Stimulated activated CD4-positive, alpha-beta T cell treated with anti-CD3 and anti-CD28 coated beads, TNF-alpha, amount 100 ng/mL, for 1 hour (primary cell): Measurements from ENCODE around the gene ARHGEF10L.

Source experiments
- DNase-seq, 3 donors: peaks; one replicate each; pipeline ENCODE4 v3.0.0-alpha.2; 2020; ENCODE audit warnings: low read depth in 3 of 3, low spot score in 1 of 3

The ARHGEF10L gene

DNA sequence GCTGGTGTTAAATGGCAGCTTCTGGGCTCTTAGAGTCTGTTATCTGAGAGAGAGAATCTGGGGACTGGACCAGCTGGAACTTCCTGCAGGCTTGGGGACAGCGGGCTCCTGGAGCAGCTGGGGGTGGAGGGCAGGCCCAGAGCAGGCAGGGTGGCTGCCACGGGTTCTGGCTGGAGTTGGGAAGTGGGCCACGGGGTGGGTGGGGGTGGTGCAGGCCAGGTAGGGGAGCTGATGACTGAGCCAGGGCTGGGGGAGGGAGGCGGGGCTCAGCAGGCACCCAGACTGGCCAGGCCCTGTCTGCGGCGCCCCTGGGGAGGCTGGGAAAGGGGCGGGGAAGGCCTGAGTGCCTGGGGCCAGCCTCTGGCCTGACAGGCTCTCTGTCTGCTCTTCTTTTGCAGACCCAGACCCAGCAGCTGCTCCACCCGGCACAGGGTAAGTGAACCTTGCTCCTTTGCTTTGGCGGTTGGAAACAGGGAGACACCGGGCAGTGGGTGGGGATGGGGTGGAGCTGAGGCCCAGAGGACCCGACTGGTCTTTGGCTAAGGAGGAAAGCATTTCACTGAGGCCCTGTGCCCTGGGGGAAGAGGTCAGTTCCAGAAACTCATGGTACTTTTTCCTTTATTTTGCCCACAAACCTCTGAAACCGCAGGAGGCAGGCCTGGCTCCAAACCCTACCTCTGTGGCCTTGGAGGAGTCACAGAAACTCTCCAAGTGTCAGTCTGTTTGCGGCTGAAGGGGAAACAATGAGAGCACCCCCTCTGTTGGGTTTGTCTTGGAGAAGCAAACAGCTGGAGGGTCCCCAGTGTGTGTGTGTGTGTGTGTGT lies 48.8 kb downstream of the ARHGEF10L start:
- no peak for DNase-seq

DNA sequence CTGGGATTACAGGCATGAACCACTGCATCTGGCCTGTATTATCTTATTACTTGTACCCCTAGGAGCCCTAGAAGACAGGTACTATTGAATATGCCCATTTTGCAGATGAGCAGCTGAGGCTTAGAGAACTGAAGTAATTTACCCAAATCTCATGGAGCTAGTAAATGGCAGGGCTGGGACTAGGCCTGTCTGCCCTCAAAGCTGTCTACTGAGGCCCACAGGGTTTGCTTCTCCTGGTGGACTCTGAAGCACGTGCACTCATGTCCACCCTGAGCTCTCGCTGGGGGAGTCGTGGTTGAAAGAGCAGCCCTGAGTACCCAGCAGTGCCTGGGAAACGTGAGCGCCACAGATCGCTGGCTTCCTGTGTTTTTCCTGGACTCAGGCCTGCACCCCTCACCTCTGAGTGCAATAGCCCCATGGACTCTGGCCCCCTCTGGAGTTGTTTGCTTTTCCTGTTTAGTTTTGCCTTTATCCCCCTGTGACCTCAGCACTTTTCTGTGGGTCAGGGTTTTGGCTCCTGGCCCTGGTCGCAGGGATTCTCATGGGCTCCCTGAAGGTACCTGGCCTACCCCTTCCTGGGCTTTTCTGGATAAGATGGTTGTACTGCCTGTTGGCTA lies 52.4 kb downstream of the ARHGEF10L start:
- no peak for DNase-seq

DNA sequence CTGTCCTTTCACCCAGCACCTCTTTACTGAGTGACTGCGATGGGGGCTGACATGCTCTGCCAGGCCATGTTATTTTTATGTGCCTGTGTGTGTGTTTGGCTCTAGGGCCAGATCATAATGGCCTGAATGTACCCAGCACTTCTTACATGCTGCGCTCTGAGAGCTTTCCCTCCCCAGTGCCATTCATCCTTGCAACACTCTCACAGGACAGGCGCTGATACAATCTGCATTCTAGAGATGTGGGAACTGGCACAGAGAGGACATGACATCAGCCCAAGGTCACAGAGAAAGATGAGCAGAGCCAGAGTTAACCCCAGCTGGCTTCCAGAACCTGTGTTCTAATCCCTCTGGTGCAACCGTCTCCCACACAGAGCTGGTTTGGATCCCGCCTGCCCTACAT lies 54.5 kb downstream of the ARHGEF10L start:
- no peak for DNase-seq

DNA sequence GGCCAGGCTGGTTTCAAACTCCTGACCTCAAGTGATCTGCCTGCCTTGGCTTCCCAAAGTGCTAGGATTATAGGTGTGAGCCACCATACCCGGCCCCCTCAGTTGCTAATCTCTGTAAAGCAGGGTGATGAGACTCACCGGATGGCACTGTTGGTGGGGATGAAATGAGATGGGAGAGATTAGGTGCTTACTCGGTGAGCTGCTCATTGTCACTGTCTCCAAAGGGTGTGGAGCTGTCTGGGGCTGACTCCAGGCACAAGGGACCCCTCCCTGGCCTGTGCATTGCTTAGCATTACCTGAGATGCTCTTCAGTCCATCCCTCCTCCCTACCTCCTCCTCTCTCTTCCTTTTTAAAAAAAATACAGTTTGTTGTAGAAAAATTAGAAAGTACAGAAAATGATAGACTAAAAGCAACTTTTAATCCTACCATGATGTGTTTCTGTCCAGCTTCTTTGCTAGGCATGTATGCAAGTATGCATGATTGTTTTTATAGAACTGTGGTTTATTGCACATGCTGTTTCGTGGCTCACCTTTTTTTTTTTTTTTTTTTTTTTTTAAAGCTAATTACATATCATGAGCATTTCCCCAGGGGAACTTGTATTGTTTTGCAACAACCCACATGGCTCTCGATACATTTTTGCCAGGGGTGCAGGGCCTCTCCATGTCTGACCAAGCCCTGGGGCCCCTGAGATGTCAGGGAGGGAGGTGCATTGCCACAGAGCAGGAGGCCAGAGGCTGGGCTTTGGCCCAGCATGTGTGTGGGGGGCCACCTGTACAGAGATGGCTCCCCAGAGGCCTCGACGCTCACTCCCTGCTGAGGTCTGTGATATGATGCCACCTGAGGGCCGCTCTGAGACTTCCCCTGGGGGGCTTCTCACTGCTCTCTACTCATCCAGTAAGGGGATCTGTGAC lies 55.4 kb downstream of the ARHGEF10L start:
- no peak for DNase-seq

DNA sequence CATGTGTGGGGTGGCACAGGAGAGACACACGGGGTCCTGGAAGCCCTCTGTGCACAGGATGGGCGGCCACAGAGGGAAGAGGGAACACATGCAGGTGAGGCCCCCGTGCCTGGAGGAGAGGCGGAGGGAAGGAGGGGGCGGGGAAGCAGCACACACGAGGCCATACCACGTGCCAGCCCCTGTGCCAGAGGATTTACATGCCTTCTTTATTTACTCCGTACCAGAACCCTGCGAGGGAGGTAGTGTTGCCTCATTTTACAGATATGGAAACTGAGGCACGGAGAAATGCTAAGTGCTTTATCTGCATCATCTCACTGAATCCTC lies 56.1 kb downstream of the ARHGEF10L start:
- no peak for DNase-seq

DNA sequence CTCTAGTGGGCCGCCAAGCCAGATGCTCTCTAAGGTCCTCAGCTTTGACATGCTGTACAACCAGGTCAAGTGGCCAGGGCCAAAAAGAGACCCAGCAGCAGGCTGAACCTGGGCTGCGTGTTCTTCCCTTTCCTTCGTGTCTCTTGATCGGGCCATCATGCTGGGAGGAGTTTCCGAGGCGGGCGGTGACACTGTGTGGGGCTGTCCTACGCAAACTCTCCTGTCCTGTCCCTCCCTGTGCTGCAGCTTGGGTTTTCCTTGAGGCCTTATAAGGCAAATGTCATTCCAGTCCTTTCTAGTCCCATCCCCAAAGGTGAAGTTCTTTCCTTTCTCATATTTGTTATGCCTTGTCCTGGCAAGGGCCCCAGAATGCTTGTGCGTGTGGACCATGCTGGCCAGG lies 56.7 kb downstream of the ARHGEF10L start:
- no peak for DNase-seq

DNA sequence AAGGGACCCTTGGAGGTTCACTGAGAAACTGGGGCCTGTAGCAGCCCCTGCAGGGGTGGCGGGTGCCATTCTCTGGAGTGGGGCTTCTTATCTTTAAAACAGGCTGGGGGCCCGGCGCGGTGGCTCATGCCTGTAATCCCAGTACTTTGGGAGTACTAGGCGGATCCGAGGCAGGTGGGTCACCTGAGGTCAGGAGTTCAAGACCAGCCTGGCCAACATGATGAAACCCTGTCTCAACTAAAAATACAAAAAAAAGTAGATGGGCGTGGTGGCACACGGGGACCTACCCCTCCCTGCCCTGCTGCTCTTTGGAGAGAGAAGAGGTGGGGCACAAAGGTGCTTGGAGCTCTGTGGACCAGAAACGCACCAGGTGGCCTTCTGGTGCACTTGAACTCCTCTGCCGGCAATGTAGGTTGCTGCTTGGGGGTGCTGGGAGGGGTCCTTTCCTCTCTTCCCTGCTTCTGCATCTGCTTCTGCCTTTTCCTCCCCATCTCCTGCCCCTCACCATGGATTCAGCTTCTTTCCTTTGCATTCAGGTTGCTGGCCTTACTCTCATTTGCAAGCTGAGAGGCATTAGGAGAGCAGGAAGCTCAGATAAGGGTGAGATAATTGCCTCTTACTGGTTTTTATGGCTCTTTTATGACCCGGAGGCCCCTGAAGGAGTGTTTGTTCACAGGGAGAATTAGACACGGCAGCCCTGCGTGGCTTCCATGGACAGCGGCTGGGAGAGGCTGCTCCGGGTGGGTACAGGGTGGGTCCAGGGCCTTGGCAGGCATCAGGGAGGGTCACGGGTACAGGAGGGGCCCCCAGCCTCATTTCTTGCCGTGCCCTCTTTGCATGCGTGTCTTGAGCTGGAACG lies 57.4 kb downstream of the ARHGEF10L start:
- DNase-seq, result no peak

DNA sequence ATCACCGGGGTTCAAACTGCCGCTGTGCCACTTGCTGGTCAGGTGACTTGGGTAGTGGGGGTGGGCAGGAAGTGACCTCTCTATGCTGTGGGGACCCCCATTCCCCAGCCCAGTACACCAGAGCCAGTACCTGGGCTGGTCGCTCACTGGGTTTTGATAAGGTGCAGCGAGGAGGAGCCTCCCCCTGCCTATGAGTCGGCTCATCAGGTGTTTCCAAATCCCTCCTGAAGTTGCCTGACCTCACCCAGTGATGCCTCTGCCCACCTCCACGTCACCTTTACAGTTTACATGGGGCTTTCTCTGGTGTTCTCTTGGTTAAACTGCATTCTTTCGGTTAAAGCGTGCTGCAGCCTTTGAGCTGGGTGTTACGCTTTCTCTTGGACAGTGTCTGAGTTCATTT lies 58.2 kb downstream of the ARHGEF10L start:
- no peak for DNase-seq

DNA sequence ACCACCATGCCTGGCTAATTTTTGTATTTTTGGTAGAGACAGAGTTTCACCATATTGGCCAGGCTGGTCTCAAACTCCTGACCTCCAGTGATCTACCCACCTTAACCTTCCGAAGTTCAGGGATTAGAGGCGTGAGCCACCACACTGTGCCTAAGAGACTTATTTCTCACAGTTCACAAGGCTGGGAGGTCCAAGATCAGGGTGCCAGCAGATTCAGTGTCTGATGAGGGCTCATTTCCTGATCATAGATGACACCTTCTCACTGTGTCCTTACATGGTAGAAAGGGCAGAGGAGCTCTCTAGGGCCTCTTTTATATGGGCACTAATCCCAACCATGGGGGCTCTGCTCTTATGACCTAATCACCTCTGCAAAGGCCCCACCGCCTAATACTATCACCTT lies 58.8 kb downstream of the ARHGEF10L start:
- DNase-seq, result no peak

DNA sequence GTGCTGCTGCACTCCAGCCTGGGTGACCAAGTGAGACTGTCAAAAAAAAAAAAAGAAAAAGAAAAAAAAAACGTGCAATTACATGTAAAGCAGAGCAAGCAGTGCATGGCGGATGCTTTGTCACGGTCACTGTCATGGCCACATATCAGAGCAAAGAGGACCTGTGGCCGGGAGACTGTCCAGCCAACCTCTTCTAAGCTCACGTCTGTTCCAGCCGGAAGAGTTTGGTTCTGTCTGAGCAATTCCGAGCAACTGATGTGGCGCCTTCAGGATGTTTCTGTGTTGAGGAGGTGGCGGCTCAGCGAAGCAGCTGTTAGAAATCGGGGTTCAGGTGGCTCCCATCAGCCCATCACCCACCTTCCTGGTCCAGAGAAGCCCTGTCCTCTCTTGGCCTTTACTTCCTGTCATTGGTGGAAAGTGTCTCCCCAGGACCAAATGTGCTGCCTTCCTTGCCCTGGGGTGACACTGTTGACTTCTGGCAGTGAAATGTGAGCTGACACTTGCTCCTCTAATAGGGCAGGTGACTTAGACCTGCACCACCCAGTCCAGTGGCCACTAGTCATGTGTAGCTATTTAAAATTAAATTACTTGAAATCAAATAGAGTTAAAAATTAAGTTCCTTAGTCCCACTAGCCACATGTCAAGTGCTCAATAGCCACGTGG lies 59.9 kb downstream of the ARHGEF10L start:
- no peak for DNase-seq

DNA sequence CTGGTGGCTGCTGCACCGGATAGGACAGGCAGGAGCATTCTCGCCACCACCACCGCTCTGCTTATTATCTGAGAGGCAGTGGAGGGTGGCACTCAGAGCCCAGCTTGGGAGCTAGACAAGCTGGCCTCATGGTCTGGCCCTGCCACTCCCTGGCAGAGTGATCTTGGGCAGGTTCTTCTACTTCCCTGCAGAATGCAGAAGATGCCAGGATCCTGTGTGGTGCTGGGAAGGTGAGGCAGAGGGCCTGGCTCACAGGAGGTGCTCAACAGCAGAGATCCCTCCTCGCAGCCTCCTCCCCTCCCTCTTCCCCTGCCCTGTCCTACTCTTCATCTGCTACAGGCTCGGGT lies 60.4 kb downstream of the ARHGEF10L start:
- no peak for DNase-seq

DNA sequence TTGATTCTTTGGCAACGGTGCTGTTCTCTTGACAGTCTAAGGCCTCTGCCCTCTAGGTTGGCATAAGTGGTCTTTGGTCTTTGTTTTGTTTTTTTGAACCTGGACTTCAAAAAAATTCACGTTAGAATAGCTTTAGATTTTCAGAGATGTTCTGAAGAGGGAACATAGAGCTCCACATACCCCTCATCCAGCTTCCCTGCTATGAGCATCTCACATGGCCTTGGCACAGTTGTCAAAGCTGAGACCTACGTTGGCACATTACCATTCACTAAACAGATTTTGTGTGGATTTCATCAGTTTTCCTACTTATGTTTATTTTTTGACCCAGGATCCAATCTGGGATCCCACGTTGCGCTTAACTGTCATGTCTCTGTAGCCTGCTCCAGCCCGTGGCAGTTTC lies 60.8 kb downstream of the ARHGEF10L start:
- DNase-seq, result no peak

DNA sequence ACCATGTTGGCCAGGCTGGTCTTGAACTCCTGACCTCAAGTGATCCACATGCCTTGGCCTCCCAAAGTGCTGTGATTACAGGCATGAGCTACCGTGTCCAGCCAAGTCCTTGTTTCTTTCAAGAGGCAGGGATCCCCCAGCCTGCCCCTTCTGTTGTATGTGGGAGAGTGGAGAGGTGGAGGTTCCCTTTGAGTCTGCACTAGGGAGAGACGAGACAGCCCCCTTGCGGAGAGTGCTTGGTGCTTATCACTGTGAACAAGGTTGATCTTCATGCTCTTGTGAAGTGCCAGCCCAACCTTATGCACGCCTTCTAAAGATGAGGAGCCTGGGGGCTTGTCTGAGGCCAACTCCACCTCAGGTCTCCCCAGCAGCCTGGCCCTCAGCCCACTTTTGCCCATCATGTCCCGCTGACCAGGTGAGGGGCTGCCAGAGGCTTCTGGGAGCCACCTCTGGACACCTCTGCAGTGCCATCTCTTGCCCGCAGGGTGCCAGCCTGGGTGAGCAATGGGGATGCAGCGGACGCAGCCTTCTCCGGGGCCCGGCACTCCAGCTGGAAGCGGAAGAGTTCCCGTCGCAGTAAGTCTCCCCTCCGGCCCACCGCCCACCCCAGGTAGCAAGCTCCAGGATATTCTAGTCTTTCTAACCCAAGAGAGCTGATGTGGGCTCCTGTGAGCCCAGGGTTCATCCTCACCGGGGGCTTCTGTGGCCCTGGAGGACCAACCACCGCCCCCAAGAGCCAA lies 62.3 kb downstream of the ARHGEF10L start:
- DNase-seq, result no peak

DNA sequence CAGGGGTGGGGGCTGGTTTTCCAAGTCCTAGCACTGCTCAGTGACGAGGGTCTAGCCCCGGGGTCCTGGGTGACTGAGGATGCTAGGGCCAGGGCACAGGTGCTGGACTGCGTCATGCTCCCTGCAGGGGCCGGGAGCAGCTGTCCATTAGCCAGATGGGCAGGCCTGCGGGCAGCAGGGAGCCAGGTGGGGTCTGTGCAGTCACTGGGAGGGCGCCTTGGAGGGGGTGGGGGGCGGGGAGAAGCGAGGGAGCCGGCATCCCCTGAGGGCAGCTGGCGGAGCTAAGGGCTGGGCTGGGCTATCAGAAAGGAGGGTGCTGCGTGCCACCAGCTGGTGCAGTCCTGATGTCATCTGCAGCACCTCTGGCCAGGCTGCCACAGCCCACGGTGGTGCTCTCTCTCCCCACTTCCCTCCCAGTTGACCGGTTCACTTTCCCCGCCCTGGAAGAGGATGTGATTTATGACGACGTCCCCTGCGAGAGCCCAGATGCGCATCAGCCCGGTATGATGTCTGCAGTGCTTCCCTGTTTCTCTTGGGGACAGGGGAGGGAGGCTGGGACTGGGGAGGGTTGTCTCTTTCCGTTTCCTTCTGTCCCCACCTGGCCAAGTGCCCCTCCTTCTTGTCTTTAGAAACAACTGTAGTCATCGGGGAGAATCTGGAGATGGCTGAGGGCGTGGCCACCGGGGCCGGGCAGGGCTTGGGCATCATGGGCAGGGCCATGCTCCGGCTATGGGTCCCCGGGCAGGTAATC lies 63.8 kb downstream of the ARHGEF10L start:
- no peak for DNase-seq

DNA sequence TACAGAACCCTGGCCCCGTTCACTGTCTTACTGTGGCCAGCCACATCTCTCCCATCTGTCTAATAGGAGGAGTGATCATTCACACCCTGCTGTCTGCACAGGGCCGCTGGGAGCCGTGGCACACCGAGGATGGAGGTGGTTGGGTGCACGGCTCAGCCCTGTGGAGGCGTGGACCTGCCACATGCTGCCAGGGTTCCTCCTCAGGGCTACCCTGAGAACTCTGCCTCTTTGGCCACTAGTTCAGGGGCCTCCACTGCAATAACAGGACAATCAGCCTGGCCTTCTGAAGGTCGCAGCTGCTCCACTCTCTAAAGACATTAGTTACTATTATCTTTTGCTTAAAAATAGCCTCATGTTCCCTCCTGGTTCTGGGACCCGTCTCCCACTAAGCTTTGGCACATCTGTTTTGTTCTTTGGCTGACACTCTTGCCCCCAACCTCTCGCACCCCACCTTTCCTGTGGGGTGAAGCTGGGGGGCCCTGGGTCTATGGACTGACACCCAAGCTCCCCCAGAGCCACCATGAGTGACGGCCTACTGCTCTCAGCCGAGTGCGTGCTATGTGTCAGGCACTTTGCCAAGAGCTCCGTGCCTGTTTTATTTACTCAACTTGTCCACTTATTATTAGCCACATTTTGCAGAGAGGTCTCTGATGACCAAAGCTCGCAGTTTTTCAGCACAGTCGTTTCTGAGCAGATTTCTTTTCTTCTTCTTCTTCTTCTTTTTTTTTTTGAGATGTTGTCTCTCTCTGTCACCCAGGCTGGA lies 66.3 kb downstream of the ARHGEF10L start:
- no peak for DNase-seq

DNA sequence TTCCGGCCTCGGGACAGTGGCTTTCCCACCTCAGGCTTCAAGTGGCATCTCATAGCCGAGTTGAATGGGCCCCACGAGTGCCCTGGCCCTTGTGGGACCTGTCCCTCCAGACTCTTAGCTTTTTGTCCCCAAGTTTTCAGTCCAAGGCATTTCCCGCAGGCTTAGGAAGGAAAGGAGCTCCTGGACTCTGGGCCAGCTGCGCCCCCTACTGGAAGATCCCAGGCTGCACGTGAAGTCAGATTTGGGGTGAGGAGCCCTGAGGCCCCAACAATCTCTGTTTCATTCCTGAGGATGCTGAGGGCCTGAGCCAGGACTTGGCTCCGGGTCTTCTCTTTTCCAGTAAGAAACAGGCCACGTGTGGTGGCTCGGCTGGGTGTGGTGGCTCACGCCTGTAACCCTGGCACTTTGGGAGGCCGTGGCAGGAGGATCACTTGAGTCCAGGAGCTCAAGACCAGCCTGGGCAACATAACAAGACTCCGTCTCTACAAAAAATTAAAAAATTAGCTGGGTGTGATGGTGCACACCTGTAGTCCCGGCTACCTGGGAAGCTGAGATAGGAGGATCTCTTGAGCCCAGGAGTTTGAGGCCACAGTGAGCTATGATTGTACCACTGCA lies 67.4 kb downstream of the ARHGEF10L start:
- DNase-seq, result peak in 1 of 3 donors; percentile 5

DNA sequence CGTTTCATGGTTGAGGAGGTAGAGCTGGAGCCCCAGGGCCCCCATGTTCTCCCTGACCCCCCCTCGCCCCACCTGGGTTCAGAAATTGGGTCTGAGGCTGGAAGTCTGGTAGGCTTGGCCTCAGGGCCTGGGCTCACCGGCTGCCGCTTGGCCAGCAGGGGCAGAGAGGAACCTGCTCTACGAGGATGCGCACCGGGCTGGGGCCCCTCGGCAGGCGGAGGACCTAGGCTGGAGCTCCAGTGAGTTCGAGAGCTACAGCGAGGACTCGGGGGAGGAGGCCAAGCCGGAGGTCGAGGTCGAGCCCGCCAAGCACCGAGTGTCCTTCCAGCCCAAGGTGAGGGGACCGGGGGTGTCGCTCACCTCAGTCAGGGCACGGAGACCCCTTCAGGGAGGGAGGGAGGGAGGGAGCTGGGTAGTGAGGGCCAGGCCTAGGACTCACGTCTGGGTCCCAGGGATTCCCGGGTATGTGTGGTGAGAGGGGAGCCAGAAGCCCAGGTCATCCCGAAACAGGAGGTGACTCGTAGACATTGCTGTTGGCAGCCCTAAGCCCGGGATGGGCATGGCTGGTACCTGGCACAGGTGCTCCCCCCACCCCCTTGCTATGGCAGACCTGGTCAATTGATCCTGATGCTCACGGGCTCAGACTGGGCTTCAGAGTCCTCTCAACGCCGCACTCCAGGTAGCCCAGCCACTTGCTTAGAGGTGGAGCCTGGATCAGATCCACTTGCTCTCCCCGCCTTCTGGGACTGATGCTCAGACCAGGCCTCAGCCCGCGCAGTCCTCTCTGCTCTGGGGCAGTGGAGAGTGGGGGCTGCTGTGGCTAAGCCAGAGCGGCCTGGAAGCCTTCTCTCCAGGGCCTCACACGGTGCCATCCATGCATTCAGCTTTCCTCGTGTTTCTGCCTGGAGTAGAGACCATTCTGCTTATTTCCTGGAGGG lies 68.4 kb downstream of the ARHGEF10L start:
- no peak for DNase-seq
